KMS-11 (cell line): ENCODE measurements around the gene LCE1B.

Source experiments
- H2AFZ ChIP-seq: fragments of 200-600 bp; sonication (generic); 2 replicates; pipeline ENCODE4 v1.6.1; 2016; ENCODE audit warnings: antibody characterized with exemption, mixed run types, low read depth
- H3K27ac ChIP-seq: fragments of 200-600 bp; sonication (generic); 2 replicates; pipeline ENCODE4 v1.6.1; 2016; ENCODE audit warnings: mild to moderate bottlenecking, mixed run types
- H3K27me3 ChIP-seq: fragments of 200-600 bp; sonication (generic); 2 replicates; pipeline ENCODE4 v1.6.1; 2017; ENCODE audit warnings: mild to moderate bottlenecking, low read depth, mixed run types, moderate library complexity; ENCODE audit not compliant: insufficient read depth
- H3K36me3 ChIP-seq: fragments of 200-600 bp; sonication (generic); 2 replicates; pipeline ENCODE4 v1.6.1; 2017; ENCODE audit warnings: mild to moderate bottlenecking, mixed run types; ENCODE audit not compliant: insufficient read depth
- H3K4me1 ChIP-seq: fragments of 200-600 bp; sonication (generic); 2 replicates; pipeline ENCODE4 v1.6.1; 2016; ENCODE audit warnings: mild to moderate bottlenecking, low read depth, mixed run types; ENCODE audit not compliant: poor library complexity, severe bottlenecking
- H3K4me2 ChIP-seq: fragments of 200-600 bp; sonication (generic); 2 replicates; pipeline ENCODE4 v1.7.0; 2016; ENCODE audit warnings: mild to moderate bottlenecking, mixed run types
- H3K4me3 ChIP-seq: fragments of 200-600 bp; sonication (generic); IDR thresholded peaks from 2 replicates; pipeline ENCODE4 v1.6.1; 2017; ENCODE audit warnings: low read depth, low read length, mixed read lengths; ENCODE audit not compliant: insufficient read depth
- H3K79me2 ChIP-seq: fragments of 200-600 bp; sonication (generic); 2 replicates; pipeline ENCODE4 v1.6.1; 2016; ENCODE audit warnings: low read depth, mixed run types; ENCODE audit not compliant: insufficient read depth
- H3K9ac ChIP-seq: fragments of 200-600 bp; sonication (generic); 2 replicates; pipeline ENCODE4 v1.6.1; 2016; ENCODE audit warnings: mild to moderate bottlenecking, mixed run types
- H4K20me1 ChIP-seq: fragments of 200-600 bp; sonication (generic); 2 replicates; pipeline ENCODE4 v1.6.1; 2016; ENCODE audit warnings: mild to moderate bottlenecking, mixed run types; ENCODE audit not compliant: insufficient read depth
- TF ChIP-seq, protein P1 (sequence below): fragments of 200-600 bp; sonication (generic); conservative IDR thresholded peaks from 2 replicates; pipeline ENCODE4 v1.6.1; 2017; ENCODE audit warnings: low read depth, mild to moderate bottlenecking, antibody characterized with exemption, low read length, moderate library complexity, mixed read lengths

The LCE1B gene

DNA sequence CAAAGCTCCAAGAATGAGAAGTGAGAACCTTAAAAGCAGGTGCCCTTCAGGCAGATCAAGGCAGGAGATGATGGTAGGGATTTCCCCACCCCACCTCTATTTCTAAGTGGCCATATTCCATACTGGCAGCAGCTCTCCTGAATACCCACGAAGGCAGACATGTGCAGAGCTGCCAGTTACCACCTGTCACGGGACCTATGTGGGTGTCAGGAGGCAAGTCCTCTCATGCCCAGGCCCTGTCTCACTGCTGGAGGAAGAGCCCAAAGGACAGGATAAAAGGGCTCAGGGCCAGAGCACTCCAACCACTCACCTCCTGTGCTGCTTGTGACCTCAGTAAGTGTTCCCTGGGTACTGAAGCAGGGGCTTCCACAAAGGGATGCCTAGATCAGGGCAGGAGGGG, 721 bp upstream of the LCE1B start:
- Histone ChIP-seq H3K36me3 (no peaks in the 10 kb centered on the region), H3K4me2 (no peak overlapping the region), H3K4me1 (no peaks in the 10 kb centered on the region), H3K27ac (no peak overlapping the region), H2AFZ (no peak overlapping the region), H3K79me2 (no peaks in the 10 kb centered on the region), H3K9ac (no peak overlapping the region), H3K27me3 (no peaks in the 10 kb centered on the region), H4K20me1 (no peaks in the 10 kb centered on the region), H3K4me3 (no peak overlapping the region)
- TF ChIP-seq, protein P1, sequence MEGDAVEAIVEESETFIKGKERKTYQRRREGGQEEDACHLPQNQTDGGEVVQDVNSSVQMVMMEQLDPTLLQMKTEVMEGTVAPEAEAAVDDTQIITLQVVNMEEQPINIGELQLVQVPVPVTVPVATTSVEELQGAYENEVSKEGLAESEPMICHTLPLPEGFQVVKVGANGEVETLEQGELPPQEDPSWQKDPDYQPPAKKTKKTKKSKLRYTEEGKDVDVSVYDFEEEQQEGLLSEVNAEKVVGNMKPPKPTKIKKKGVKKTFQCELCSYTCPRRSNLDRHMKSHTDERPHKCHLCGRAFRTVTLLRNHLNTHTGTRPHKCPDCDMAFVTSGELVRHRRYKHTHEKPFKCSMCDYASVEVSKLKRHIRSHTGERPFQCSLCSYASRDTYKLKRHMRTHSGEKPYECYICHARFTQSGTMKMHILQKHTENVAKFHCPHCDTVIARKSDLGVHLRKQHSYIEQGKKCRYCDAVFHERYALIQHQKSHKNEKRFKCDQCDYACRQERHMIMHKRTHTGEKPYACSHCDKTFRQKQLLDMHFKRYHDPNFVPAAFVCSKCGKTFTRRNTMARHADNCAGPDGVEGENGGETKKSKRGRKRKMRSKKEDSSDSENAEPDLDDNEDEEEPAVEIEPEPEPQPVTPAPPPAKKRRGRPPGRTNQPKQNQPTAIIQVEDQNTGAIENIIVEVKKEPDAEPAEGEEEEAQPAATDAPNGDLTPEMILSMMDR, result no peak

DNA sequence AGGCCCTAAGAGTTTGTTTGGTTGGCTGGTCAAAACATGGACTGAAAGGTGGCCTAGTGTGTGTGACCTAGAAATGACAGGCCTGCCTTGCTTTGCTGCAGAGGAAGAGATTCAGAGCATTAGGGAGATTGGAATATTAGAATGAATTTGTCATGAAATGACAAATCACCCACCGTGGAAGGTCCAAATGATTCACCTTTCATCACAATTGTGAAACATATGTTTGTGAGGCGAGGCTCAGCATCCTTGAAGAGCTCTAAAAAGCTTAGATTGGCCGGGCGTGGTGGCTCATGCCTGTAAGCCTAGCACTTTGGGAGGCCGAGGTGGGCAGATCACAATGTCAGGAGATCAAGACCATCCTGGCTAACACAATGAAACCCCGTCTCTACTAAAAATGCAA, 5.5 kb downstream of the LCE1B start:
- Histone ChIP-seq H3K4me1 (no peaks in the 10 kb centered on the region), H3K36me3 (no peaks in the 10 kb centered on the region), H4K20me1 (no peaks in the 10 kb centered on the region), H3K27me3 (no peaks in the 10 kb centered on the region), H2AFZ (no peak overlapping the region), H3K27ac (no peak overlapping the region), H3K4me2 (no peak overlapping the region), H3K79me2 (no peaks in the 10 kb centered on the region), H3K4me3 (no peak overlapping the region), H3K9ac (no peak overlapping the region)
- TF ChIP-seq, protein P1, result no peak

DNA sequence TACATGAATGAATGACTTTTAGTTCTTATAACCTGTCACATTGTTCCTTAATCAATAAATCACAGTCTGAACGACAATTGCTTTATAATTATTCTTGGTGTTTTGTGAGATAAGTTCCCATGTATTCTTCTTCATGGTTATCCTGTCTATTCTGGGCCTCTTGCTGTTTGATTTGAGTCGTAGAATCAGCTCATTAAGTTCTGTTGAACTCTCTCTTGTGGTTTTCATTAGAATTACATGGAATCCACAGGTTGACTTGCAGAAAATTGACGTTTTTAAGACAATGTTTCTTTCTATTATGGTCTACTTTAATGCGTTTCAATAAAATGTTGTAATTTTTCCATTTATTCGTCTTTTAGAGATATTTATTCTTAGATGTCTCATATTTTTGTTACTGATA, 11.5 kb downstream of the LCE1B start:
- Histone ChIP-seq H3K27me3 (no peaks in the 10 kb centered on the region), H3K4me3 (no peak overlapping the region), H3K4me1 (no peaks in the 10 kb centered on the region), H3K79me2 (no peaks in the 10 kb centered on the region), H3K4me2 (no peak overlapping the region), H2AFZ (no peak overlapping the region), H4K20me1 (no peaks in the 10 kb centered on the region), H3K27ac (no peak overlapping the region), H3K36me3 (no peaks in the 10 kb centered on the region), H3K9ac (no peak overlapping the region)
- TF ChIP-seq, protein P1, result no peak

DNA sequence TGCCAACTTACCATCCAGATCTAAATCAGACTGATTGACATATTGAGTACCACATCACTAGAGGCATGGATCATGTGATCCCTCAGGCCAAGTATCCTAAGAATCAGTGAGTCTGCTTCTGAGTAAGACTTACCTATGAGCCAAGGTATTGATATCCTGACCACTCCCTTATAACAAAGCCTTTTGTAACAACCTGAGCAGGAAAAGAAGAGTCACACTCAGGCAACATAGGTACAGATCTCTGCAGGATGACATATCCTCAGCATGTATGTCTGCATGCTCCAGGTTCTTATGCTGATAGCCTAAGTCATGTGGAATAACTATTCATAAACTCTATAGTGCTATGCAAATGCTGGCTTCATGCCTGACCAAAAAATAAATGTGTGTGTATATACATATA, 13.2 kb downstream of the LCE1B start:
- TF ChIP-seq, protein P1, result no peak
- H2AFZ ChIP-seq, result no peak overlapping the region

More for the DNA sequence above, 13.2 kb downstream of the LCE1B start:
- Histone ChIP-seq H3K4me1 (no peaks in the 10 kb centered on the region), H3K4me2 (no peak overlapping the region), H3K27ac (no peak overlapping the region), H3K79me2 (no peaks in the 10 kb centered on the region), H4K20me1 (no peaks in the 10 kb centered on the region), H3K4me3 (no peak overlapping the region), H3K9ac (no peak overlapping the region), H3K27me3 (no peaks in the 10 kb centered on the region), H3K36me3 (no peaks in the 10 kb centered on the region)
